ENCODE data around the gene CEP112. TPM values are rescaled to one million over a fixed set of nuclear protein-coding genes. Genes with fewer than 3 reads are reported as not detected.

Gene CEP112
- total RNA-seq, 1 donor from 2014 or later = 14.5 TPM

- H3K9me3 ChIP-seq (replicated peaks) = no peaks in the 10 kb centered on the region
- H3K27me3 ChIP-seq (ENCODE audit: low read depth) = no peaks in the 10 kb centered on the region
- TF ChIP-seq, protein P1, sequence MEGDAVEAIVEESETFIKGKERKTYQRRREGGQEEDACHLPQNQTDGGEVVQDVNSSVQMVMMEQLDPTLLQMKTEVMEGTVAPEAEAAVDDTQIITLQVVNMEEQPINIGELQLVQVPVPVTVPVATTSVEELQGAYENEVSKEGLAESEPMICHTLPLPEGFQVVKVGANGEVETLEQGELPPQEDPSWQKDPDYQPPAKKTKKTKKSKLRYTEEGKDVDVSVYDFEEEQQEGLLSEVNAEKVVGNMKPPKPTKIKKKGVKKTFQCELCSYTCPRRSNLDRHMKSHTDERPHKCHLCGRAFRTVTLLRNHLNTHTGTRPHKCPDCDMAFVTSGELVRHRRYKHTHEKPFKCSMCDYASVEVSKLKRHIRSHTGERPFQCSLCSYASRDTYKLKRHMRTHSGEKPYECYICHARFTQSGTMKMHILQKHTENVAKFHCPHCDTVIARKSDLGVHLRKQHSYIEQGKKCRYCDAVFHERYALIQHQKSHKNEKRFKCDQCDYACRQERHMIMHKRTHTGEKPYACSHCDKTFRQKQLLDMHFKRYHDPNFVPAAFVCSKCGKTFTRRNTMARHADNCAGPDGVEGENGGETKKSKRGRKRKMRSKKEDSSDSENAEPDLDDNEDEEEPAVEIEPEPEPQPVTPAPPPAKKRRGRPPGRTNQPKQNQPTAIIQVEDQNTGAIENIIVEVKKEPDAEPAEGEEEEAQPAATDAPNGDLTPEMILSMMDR (IDR thresholded peaks at IDR 0.05; ENCODE audit: borderline replicate concordance) = no peak
- no peak overlapping the region for H3K4me3 ChIP-seq
- no peak for DNase-seq
- intact Hi-C loops (cut with micrococcal nuclease) = no loop called here
- peaks cover 36% of the 10 kb centered on the region for H3K4me1 ChIP-seq
- peaks cover 3% of the 10 kb centered on the region for H3K36me3 ChIP-seq
- no peak overlapping the region for H3K27ac ChIP-seq (replicated peaks)
Measured at GRCh38 chr17:66187718-66188117, 4.2 kb downstream of the CEP112 start.

GRCh38 chr17:66185862-66186261, 6.1 kb downstream of the CEP112 start:
- TF ChIP-seq, protein P1 (IDR thresholded peaks at IDR 0.05; ENCODE audit: borderline replicate concordance) = no peak
- Histone ChIP-seq H3K27me3 (ENCODE audit: low read depth) (no peaks in the 10 kb centered on the region), H3K27ac (replicated peaks) (no peak overlapping the region), H3K4me3 (no peak overlapping the region), H3K9me3 (replicated peaks) (no peaks in the 10 kb centered on the region), H3K4me1 (peaks cover 18% of the 10 kb centered on the region), H3K36me3 (peaks cover 20% of the 10 kb centered on the region)
- intact Hi-C loops (cut with micrococcal nuclease) = no loop called here
- DNase-seq = no peak

- no peak overlapping the region for H3K4me3 ChIP-seq
- TF ChIP-seq, protein P1 (IDR thresholded peaks at IDR 0.05; ENCODE audit: borderline replicate concordance) = no peak
- no peaks in the 10 kb centered on the region for H3K27me3 ChIP-seq (ENCODE audit: low read depth)
- no peak for DNase-seq
- H3K4me1 ChIP-seq = peaks cover 3% of the 10 kb centered on the region
- H3K9me3 ChIP-seq (replicated peaks) = no peaks in the 10 kb centered on the region
- H3K36me3 ChIP-seq = peaks cover 23% of the 10 kb centered on the region
- intact Hi-C loops (cut with micrococcal nuclease) = no loop called here
- H3K27ac ChIP-seq (replicated peaks) = no peak overlapping the region
Measured at GRCh38 chr17:66184392-66184791, 7.5 kb downstream of the CEP112 start.

GRCh38 chr17:66183529-66183928, 8.4 kb downstream of the CEP112 start:
- Histone ChIP-seq H3K27me3 (ENCODE audit: low read depth) (no peaks in the 10 kb centered on the region), H3K9me3 (replicated peaks) (no peaks in the 10 kb centered on the region), H3K4me3 (no peak overlapping the region), H3K4me1 (no peaks in the 10 kb centered on the region), H3K27ac (replicated peaks) (no peak overlapping the region), H3K36me3 (peaks cover 23% of the 10 kb centered on the region)
- no peak for DNase-seq
- intact Hi-C loops (cut with micrococcal nuclease) = no loop called here
- TF ChIP-seq, protein P1 (IDR thresholded peaks at IDR 0.05; ENCODE audit: borderline replicate concordance) = no peak

DNA sequence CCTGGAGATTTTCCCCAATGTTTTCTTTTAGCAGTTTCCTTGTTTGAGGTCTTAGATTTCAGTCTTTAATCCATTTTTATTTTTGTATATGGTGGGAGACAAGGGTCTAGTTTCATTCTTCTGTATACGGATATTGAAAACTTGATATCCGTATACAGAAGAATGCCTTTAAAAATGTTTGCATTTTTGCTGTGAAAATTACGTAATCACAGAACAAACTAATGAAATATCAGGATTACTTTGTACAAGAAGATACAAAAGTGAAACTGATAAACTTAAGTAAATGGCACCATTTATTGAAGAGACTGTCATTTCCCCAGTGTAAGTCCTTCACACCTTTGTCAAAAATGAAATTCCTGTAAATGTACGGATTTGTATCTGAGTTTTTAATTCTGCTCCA, 13.3 kb downstream of the CEP112 start:
- intact Hi-C loops (cut with micrococcal nuclease) = no loop called here
- no peaks in the 10 kb centered on the region for H3K9me3 ChIP-seq (replicated peaks)
- DNase-seq = no peak
- H3K27ac ChIP-seq (replicated peaks) = no peak overlapping the region
- no peaks in the 10 kb centered on the region for H3K27me3 ChIP-seq (ENCODE audit: low read depth)
- H3K4me3 ChIP-seq = no peak overlapping the region
- H3K4me1 ChIP-seq = no peaks in the 10 kb centered on the region
- H3K36me3 ChIP-seq = peaks cover 43% of the 10 kb centered on the region
- TF ChIP-seq, protein P1 (IDR thresholded peaks at IDR 0.05; ENCODE audit: borderline replicate concordance) = no peak

DNA sequence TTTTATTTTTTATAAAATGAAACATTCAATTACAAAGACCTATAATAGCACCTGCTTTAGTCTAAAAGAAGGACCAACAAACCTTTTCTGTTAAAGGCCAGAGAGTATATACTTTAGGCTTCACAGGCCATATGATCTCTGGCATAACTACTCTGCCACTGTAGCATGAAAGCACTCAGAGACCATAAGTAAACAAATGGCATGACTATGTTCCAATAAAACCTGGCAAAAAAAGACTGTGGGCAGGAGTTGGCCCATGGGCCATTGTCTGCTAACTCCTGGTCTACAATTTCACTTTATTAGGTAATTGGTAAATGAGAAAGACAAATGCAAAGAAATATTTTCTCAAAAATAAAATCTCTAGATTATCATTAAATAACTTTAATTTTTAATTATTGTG, 14.9 kb downstream of the CEP112 start:
- H3K27me3 ChIP-seq (ENCODE audit: low read depth) = no peaks in the 10 kb centered on the region
- TF ChIP-seq, protein P1 (IDR thresholded peaks at IDR 0.05; ENCODE audit: borderline replicate concordance) = no peak
- peaks cover 9% of the 10 kb centered on the region for H3K4me1 ChIP-seq
- no peak for DNase-seq
- no peak overlapping the region for H3K27ac ChIP-seq (replicated peaks)
- no peaks in the 10 kb centered on the region for H3K9me3 ChIP-seq (replicated peaks)
- no peak overlapping the region for H3K4me3 ChIP-seq
- H3K36me3 ChIP-seq = peaks cover 33% of the 10 kb centered on the region
- intact Hi-C loops (cut with micrococcal nuclease) = no loop called here
